ENCODE measurements around the gene FAM3D. TPM values are rescaled to one million over a fixed set of nuclear protein-coding genes. Genes with fewer than 3 reads are reported as not detected.

Gene FAM3D
- total RNA-seq, 1 donor from 2014 or later, result 0.11 TPM

DNA sequence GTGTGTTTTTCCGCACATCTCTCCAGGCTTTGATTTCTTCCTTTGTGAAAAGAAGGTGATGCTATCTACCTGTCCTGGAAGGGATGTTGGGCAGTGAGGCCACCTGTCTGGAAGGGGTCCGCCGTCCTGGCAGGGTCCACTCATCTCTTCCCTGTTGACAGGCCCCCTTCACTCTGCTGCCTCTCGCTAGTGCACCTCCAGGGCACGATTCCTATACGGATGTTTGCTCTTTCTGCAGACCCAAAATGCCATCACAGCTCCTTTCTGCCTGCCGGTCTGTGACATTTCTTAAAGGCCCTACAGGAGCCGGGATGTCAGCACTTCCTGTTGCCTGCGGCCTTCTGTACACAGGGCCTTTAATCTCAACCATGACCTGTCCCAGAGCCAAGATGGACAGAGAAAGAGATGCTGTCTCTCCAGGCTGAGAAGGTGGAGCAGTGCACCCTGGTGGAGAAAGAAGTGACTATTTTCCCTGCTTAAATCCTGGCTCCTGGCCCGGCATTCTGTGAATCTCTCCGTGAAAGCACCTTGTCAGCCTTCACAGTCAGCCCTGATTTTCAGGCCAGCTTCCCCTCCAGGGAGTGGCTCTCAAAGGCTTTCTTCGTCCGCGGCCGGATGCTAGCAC, 7.4 kb downstream of the FAM3D start:
- Histone ChIP-seq H3K27ac (no peak overlapping the region), H3F3A (ENCODE audit: low read depth) (no peaks in the 10 kb centered on the region), H3K4me3 (no peak overlapping the region), H3K9me3 (ENCODE audit: low read depth) (no peaks in the 10 kb centered on the region), H2AFZ (replicated peaks) (peak overlapping the region; percentile 100), H3K36me3 (no peaks in the 10 kb centered on the region), H3K27me3 (peaks cover 3% of the 10 kb centered on the region), H3K79me2 (ENCODE audit: low read depth) (no peaks in the 10 kb centered on the region), H3K9ac (no peak overlapping the region), H3K4me2 (no peak overlapping the region), H3K4me1 (no peaks in the 10 kb centered on the region), H4K20me1 (ENCODE audit: low read depth) (no peaks in the 10 kb centered on the region)
- peak; percentile 60 for DNase-seq (ENCODE audit: low spot score)
- no peaks in the 10 kb centered on the region for H3K9me3 Mint-ChIP-seq
- peaks cover 2% of the 10 kb centered on the region for H3K36me3 Mint-ChIP-seq
- H3K4me1 Mint-ChIP-seq, result peaks cover 10% of the 10 kb centered on the region
- peaks cover 12% of the 10 kb centered on the region for H3K27me3 Mint-ChIP-seq (ENCODE audit: insufficient read depth, low read depth)
- H3K4me3 Mint-ChIP-seq, result no peak overlapping the region
- H3K27ac Mint-ChIP-seq, result no peak overlapping the region
- TF ChIP-seq EZH2phosphoT487 (IDR thresholded peaks at IDR 0.05), result no peak
- TF ChIP-seq CTCF (IDR thresholded peaks at IDR 0.05), result peak; percentile 59

DNA sequence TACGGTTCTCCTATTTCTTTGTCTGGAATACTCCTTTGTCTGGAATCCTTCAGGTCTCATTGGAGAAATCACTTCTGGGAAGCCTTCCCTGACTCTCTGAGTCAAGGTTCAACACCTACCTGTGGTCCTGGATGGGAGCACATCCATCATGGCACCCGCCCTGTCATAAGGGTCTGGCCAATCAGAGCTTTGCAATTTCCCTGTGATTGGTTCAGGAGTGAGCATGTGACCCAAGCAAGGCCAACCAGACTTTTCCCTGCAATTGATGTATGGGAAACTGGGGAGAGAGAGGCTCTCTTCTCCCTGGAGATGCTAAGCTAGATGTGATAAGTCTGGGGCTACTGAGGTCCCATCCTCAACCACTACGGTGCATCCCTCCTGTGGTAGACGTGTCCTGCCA, 8.1 kb downstream of the FAM3D start:
- Mint-ChIP-seq H3K36me3 (peaks cover 2% of the 10 kb centered on the region), H3K27ac (no peak overlapping the region), H3K4me1 (peaks cover 10% of the 10 kb centered on the region), H3K27me3 (ENCODE audit: insufficient read depth, low read depth) (peaks cover 9% of the 10 kb centered on the region), H3K9me3 (no peaks in the 10 kb centered on the region), H3K4me3 (no peak overlapping the region)
- Histone ChIP-seq H4K20me1 (ENCODE audit: low read depth) (no peaks in the 10 kb centered on the region), H3K79me2 (ENCODE audit: low read depth) (no peaks in the 10 kb centered on the region), H3K27me3 (peaks cover 3% of the 10 kb centered on the region), H3K4me1 (no peaks in the 10 kb centered on the region), H3K9ac (no peak overlapping the region), H3K27ac (no peak overlapping the region), H3K36me3 (no peaks in the 10 kb centered on the region), H3K4me2 (no peak overlapping the region), H2AFZ (replicated peaks) (no peak overlapping the region), H3K9me3 (ENCODE audit: low read depth) (no peaks in the 10 kb centered on the region), H3F3A (ENCODE audit: low read depth) (no peaks in the 10 kb centered on the region), H3K4me3 (no peak overlapping the region)
- no peak for DNase-seq (ENCODE audit: low spot score)
- TF ChIP-seq EZH2phosphoT487 (IDR thresholded peaks at IDR 0.05), result no peak
- TF ChIP-seq CTCF (IDR thresholded peaks at IDR 0.05), result no peak
- no peak for TF ChIP-seq EZH2 (IDR thresholded peaks at IDR 0.05)

DNA sequence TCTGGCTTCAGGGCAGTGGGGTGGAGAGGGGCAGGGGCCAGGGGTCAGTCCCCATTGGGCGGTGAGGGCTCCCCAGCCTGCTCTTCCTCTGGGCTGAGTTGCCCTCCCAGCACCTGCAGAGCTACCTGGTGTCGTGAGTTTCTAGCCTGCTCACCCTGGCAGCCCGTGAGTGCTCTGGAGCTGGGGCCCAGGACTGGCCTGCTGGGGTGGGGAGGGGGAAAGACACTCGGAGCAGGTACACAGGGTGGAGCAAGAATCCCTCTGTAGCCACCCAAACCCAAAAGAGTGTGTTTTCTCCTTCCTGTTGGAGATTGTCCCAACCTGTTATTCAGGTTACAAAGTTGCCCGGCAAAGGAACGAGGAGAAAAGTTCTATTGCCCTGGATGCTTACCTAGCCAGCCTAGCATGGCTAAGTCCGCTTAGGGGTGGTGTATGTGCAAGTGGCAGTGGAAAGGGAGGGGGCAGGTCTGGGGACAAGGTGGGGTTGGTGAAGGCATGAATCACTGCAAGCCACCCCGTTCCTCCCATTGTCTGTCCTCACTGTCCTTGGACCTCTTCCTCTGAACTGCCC, 8.9 kb downstream of the FAM3D start:
- Histone ChIP-seq H3K9me3 (ENCODE audit: low read depth) (no peaks in the 10 kb centered on the region), H3K9ac (no peak overlapping the region), H3K27ac (no peak overlapping the region), H3K79me2 (ENCODE audit: low read depth) (no peaks in the 10 kb centered on the region), H2AFZ (replicated peaks) (no peak overlapping the region), H3K36me3 (no peaks in the 10 kb centered on the region), H3K4me2 (no peak overlapping the region), H4K20me1 (ENCODE audit: low read depth) (no peaks in the 10 kb centered on the region), H3K4me3 (no peak overlapping the region), H3K27me3 (peaks cover 3% of the 10 kb centered on the region), H3K4me1 (no peaks in the 10 kb centered on the region), H3F3A (ENCODE audit: low read depth) (no peaks in the 10 kb centered on the region)
- Mint-ChIP-seq H3K9me3 (peaks cover 1% of the 10 kb centered on the region), H3K27me3 (ENCODE audit: insufficient read depth, low read depth) (peaks cover 8% of the 10 kb centered on the region), H3K4me1 (peaks cover 10% of the 10 kb centered on the region), H3K4me3 (no peak overlapping the region), H3K36me3 (peaks cover 2% of the 10 kb centered on the region), H3K27ac (no peak overlapping the region)
- DNase-seq (ENCODE audit: low spot score), result no peak
- TF ChIP-seq CTCF (IDR thresholded peaks at IDR 0.05), result no peak
- TF ChIP-seq EZH2 (IDR thresholded peaks at IDR 0.05), result no peak
- no peak for TF ChIP-seq EZH2phosphoT487 (IDR thresholded peaks at IDR 0.05)
